ENCODE measurements around the gene PANK1. TPM values are rescaled to one million over a fixed set of nuclear protein-coding genes. Genes with fewer than 3 reads are reported as not detected.

PANK1 gene
- total and polyA plus RNA-seq, 9 of the 15 experiments (the other 6 are each of a cell fraction or from before 2014, with no cell fraction given): 1.7 to 10.7 (median 6.5) TPM

GRCh38 chr10:89644967-89645741 is at the start of gene PANK1 (continued):
- TF ChIP-seq STAT6 (CRISPR knock-in tag; IDR thresholded peaks at IDR 0.05): no peak
- no peak for TF ChIP-seq ZNF239 (CRISPR knock-in tag; IDR thresholded peaks at IDR 0.05)
- no peak for TF ChIP-seq ATF2 (CRISPR knock-in tag; IDR thresholded peaks at IDR 0.05)
- no peak for TF ChIP-seq TCF7L2 (IDR thresholded peaks at IDR 0.05; ENCODE audit: low read depth, low read length)
- TF ChIP-seq LCOR (CRISPR knock-in tag; IDR thresholded peaks at IDR 0.05): no peak
- no peak for TF ChIP-seq ATF7 (IDR thresholded peaks at IDR 0.05)
- TF ChIP-seq, protein P1, sequence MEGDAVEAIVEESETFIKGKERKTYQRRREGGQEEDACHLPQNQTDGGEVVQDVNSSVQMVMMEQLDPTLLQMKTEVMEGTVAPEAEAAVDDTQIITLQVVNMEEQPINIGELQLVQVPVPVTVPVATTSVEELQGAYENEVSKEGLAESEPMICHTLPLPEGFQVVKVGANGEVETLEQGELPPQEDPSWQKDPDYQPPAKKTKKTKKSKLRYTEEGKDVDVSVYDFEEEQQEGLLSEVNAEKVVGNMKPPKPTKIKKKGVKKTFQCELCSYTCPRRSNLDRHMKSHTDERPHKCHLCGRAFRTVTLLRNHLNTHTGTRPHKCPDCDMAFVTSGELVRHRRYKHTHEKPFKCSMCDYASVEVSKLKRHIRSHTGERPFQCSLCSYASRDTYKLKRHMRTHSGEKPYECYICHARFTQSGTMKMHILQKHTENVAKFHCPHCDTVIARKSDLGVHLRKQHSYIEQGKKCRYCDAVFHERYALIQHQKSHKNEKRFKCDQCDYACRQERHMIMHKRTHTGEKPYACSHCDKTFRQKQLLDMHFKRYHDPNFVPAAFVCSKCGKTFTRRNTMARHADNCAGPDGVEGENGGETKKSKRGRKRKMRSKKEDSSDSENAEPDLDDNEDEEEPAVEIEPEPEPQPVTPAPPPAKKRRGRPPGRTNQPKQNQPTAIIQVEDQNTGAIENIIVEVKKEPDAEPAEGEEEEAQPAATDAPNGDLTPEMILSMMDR (IDR thresholded peaks at IDR 0.05 in 2 of 3, conservative IDR thresholded peaks at IDR 0.05 in 1 of 3; ENCODE audit: insufficient read depth in 2 of 3, low read depth in 1 of 3, low read length in 3 of 3): no peak
- no peak for TF ChIP-seq ATF1 (CRISPR knock-in tag; IDR thresholded peaks at IDR 0.05)
- peak; percentile 33; the same call in 1 of the 2 replicates for TF ChIP-seq ATF1 (tag; IDR thresholded peaks at IDR 0.05)
- no peak for TF ChIP-seq ZNF778 (CRISPR knock-in tag; IDR thresholded peaks at IDR 0.05)
- TF ChIP-seq KLF13 (tag; IDR thresholded peaks at IDR 0.05; ENCODE audit: borderline replicate concordance, low read depth): no peak
- no peak for TF ChIP-seq ZNF146 (CRISPR knock-in tag; IDR thresholded peaks at IDR 0.05; ENCODE audit: unreplicated experiment)
- TF ChIP-seq TAF1 (IDR thresholded peaks at IDR 0.05; ENCODE audit: control insufficient read depth, extremely low read depth, insufficient read depth, low read length, severe bottlenecking): peak; percentile 5
- TF ChIP-seq RFX5 (IDR thresholded peaks at IDR 0.05; ENCODE audit: low read depth, low read length): no peak
- no peak for TF ChIP-seq ZNF449 (CRISPR knock-in tag; IDR thresholded peaks at IDR 0.05)
- TF ChIP-seq RNF219 (CRISPR knock-in tag; IDR thresholded peaks at IDR 0.05): no peak
- TF ChIP-seq PTBP1 (IDR thresholded peaks at IDR 0.05; ENCODE audit: low read depth, low read length): no peak
